ENCODE results near the gene OARD1.

The OARD1 gene

GRCh38 chr6:41075651-41076626 lies 3.8 kb upstream of the OARD1 start:
- in situ Hi-C loops (cut with MboI; ENCODE audit: low sequenced_read_pairs): no loop called here

GRCh38 chr6:41074692-41075436 lies 2.7 kb upstream of the OARD1 start:
- in situ Hi-C loops (cut with MboI; ENCODE audit: low sequenced_read_pairs): no loop called here

GRCh38 chr6:41073968-41074691 lies 2.0 kb upstream of the OARD1 start:
- in situ Hi-C loops (cut with MboI; ENCODE audit: low sequenced_read_pairs): no loop called here

- in situ Hi-C loops (cut with MboI; ENCODE audit: low sequenced_read_pairs): no loop called here
Observed at GRCh38 chr6:41073203-41073967, 1.2 kb upstream of the OARD1 start.

GRCh38 chr6:41072836-41073202 lies 663 bp upstream of the OARD1 start, which contains the start of gene NFYA:
TSS of gene NFYA (plus strand) at chr6:41072974. CDS start at chr6:41079090, 6,116 bp downstream.
- in situ Hi-C loops (cut with MboI; ENCODE audit: low sequenced_read_pairs): no loop called here

GRCh38 chr6:41071501-41071922 lies 644 bp downstream of the OARD1 start:
- in situ Hi-C loops (cut with MboI; ENCODE audit: low sequenced_read_pairs): no loop called here

- in situ Hi-C loops (cut with MboI; ENCODE audit: low sequenced_read_pairs): no loop called here
Observed at GRCh38 chr6:41066867-41067304, 5.3 kb downstream of the OARD1 start.

- in situ Hi-C loops (cut with MboI; ENCODE audit: low sequenced_read_pairs): no loop called here
Observed at GRCh38 chr6:41065550-41066026, 6.6 kb downstream of the OARD1 start.

GRCh38 chr6:41064841-41065240 lies 7.3 kb downstream of the OARD1 start:
- in situ Hi-C loops (cut with MboI; ENCODE audit: low sequenced_read_pairs): no loop called here

GRCh38 chr6:41063884-41064285 lies 8.3 kb downstream of the OARD1 start:
- in situ Hi-C loops (cut with MboI; ENCODE audit: low sequenced_read_pairs): no loop called here

- in situ Hi-C loops (cut with MboI; ENCODE audit: low sequenced_read_pairs): no loop called here
Observed at GRCh38 chr6:41062056-41062455, 10.1 kb downstream of the OARD1 start.

GRCh38 chr6:41061196-41061726 lies 10.9 kb downstream of the OARD1 start:
- in situ Hi-C loops (cut with MboI; ENCODE audit: low sequenced_read_pairs): no loop called here

- in situ Hi-C loops (cut with MboI; ENCODE audit: low sequenced_read_pairs): no loop called here
Observed at GRCh38 chr6:41059556-41059955, 12.6 kb downstream of the OARD1 start.

GRCh38 chr6:41058783-41059181 lies 13.4 kb downstream of the OARD1 start:
- in situ Hi-C loops (cut with MboI; ENCODE audit: low sequenced_read_pairs): no loop called here

- in situ Hi-C loops (cut with MboI; ENCODE audit: low sequenced_read_pairs): no loop called here
Observed at GRCh38 chr6:41056768-41057490, 15.2 kb downstream of the OARD1 start.

GRCh38 chr6:41055149-41055548 lies 17.0 kb downstream of the OARD1 start:
- in situ Hi-C loops (cut with MboI; ENCODE audit: low sequenced_read_pairs): no loop called here

GRCh38 chr6:41054511-41054910 lies 17.6 kb downstream of the OARD1 start:
- in situ Hi-C loops (cut with MboI; ENCODE audit: low sequenced_read_pairs): no loop called here

- in situ Hi-C loops (cut with MboI; ENCODE audit: low sequenced_read_pairs): no loop called here
Observed at GRCh38 chr6:41053041-41053440, 19.1 kb downstream of the OARD1 start, which contains the start of gene APOBEC2. TSS of gene APOBEC2 (plus strand) at chr6:41053202. CDS start at chr6:41053348, 146 bp downstream.

GRCh38 chr6:41051873-41052272 lies 20.3 kb downstream of the OARD1 start:
- in situ Hi-C loops (cut with MboI; ENCODE audit: low sequenced_read_pairs): no loop called here
